Common myeloid progenitor, CD34-positive (primary cell): ENCODE measurements around the gene USP11.
A peak's percentile ranks its signal among the peaks of the same experiment; 100 is the strongest.
"Not testable (repeated sequence)": the region's sequence is repeated elsewhere in the genome, so short reads cannot be mapped to it uniquely, and the experiment has no call there.

Experiments used
- CTCF ChIA-PET: fragments of 350-600 bp; sonication (Branson Sonifier 250); formaldehyde crosslinking; loops from one replicate; lab custom pipeline; 2021; ENCODE audit warnings: antibody characterized with exemption; lab: Charles Lee
- POLR2A ChIA-PET: fragments of 350-600 bp; sonication (Branson Sonifier 250); formaldehyde crosslinking; loops from one replicate; lab custom pipeline; 2021; ENCODE audit warnings: antibody characterized with exemption; lab: Charles Lee
- DNase-seq, 3 donors: peaks; one replicate each; pipeline versions ENCODE4 v3.0.0 to v3.0.0-alpha.2; 2013
- H3K27ac ChIP-seq, 2 experiments: 1 replicate in 1 of 2; 2 replicates in 1 of 2; pipeline ENCODE4 v1.7.0; 2013; ENCODE audit warnings: inconsistent platforms in 2 of 2, low read length in 2 of 2, mild to moderate bottlenecking in 2 of 2, low read depth in 1 of 2, moderate library complexity in 1 of 2; ENCODE audit not compliant: severe bottlenecking in 2 of 2, insufficient read depth in 1 of 2, poor library complexity in 1 of 2
- H3K27me3 ChIP-seq, 5 experiments: replicated peaks in 2 of 5; 1 replicate in 3 of 5; 2 replicates in 2 of 5; pipeline versions ENCODE4 v1.6.1 to v1.7.0; 2013; ENCODE audit warnings: low read length in 4 of 5, mild to moderate bottlenecking in 2 of 5, moderate library complexity in 2 of 5, inconsistent platforms in 1 of 5; ENCODE audit not compliant: insufficient read depth in 5 of 5, control insufficient read depth in 4 of 5
- H3K36me3 ChIP-seq, 4 experiments: 1 replicate in 2 of 4; 2 replicates in 2 of 4; pipeline versions ENCODE4 v1.6.1 to v1.7.0; 2013; ENCODE audit warnings: low read length in 3 of 4, control low read depth in 1 of 4, mild to moderate bottlenecking in 1 of 4; ENCODE audit not compliant: control insufficient read depth in 4 of 4, insufficient read depth in 4 of 4
- H3K4me1 ChIP-seq, 4 experiments: 1 replicate in 3 of 4; 2 replicates in 1 of 4; pipeline versions ENCODE4 v1.6.1 to v1.7.1; 2013; ENCODE audit warnings: low read length in 3 of 4, mild to moderate bottlenecking in 3 of 4, control low read depth in 1 of 4, inconsistent platforms in 1 of 4, moderate library complexity in 1 of 4; ENCODE audit not compliant: control insufficient read depth in 4 of 4, insufficient read depth in 4 of 4; ENCODE audit errors: control extremely low read depth in 1 of 4
- H3K4me3 ChIP-seq, 7 experiments: 1 replicate in 4 of 7; 2 replicates in 3 of 7; pipeline versions ENCODE4 v1.5.1 to v1.7.0; 2013; ENCODE audit warnings: mild to moderate bottlenecking in 7 of 7, low read length in 6 of 7, moderate library complexity in 6 of 7, inconsistent platforms in 2 of 7, low read depth in 2 of 7, control low read depth in 1 of 7; ENCODE audit not compliant: insufficient read depth in 4 of 7, control insufficient read depth in 1 of 7; ENCODE audit errors: extremely low read depth in 1 of 7
- H3K9me3 ChIP-seq, 5 experiments: 1 replicate in 4 of 5; 2 replicates in 1 of 5; pipeline versions ENCODE4 v1.6.1 to v1.7.1; 2013; ENCODE audit warnings: low read length in 4 of 5, mild to moderate bottlenecking in 2 of 5, inconsistent platforms in 1 of 5, low read depth in 1 of 5, moderate library complexity in 1 of 5; ENCODE audit not compliant: control insufficient read depth in 4 of 5, insufficient read depth in 2 of 5; ENCODE audit errors: control extremely low read depth in 1 of 5
- WGBS: methylation state at CpG from one replicate; pipeline ENCODE4 v1.1.5; 2013; ENCODE audit not compliant: insufficient coverage; 5-methylcytosine and 5-hydroxymethylcytosine counted together

Gene USP11

GRCh38 chrX:47283015-47283771 lies 50.4 kb downstream of the USP11 start:
- Histone ChIP-seq H3K4me3 (no peak overlapping the region), H3K36me3 (no peaks in the 10 kb centered on the region), H3K9me3 (peaks cover 0 to 3% (median 0%) of the 10 kb centered on the region in 5 experiments), H3K4me1 (no peaks in the 10 kb centered on the region), H3K27me3 (peaks cover 0 to 25% (median 0%) of the 10 kb centered on the region in 5 experiments), H3K27ac (no peak overlapping the region)
- CTCF ChIA-PET = no interaction called here
- POLR2A ChIA-PET = no interaction called here
- peak in 1 of 3 donors; percentile 14 for DNase-seq
- 81% methylated on average over 15 of the region's 18 CpGs for WGBS

- H3K27ac ChIP-seq, H3K4me1 ChIP-seq, H3K4me3 ChIP-seq, H3K9me3 ChIP-seq, POLR2A ChIA-PET, DNase-seq, H3K36me3 ChIP-seq: not testable (repeated sequence)
- WGBS = 93% methylated on average over 7 of the region's 10 CpGs
- CTCF ChIA-PET = interaction anchor here (0.5 kb wide), 1 partner anchor 27 kb away, joined by 5 read pairs; no protein-coding TSS in a partner anchor
- peaks cover 0 to 30% (median 0%) of the 10 kb centered on the region in 5 experiments for H3K27me3 ChIP-seq
These were observed 51.8 kb downstream of the USP11 start for GRCh38 chrX:47284616-47285015.

- CTCF ChIA-PET = interaction anchor here (1.1 kb wide), 1 partner anchor 24 kb away, joined by 4 read pairs; no protein-coding TSS in a partner anchor
- Histone ChIP-seq H3K27me3 (peaks cover 0 to 36% (median 0%) of the 10 kb centered on the region in 5 experiments), H3K27ac (no peak overlapping the region), H3K36me3 (no peaks in the 10 kb centered on the region), H3K4me1 (no peaks in the 10 kb centered on the region), H3K4me3 (no peak overlapping the region), H3K9me3 (peaks cover 0 to 6% (median 0%) of the 10 kb centered on the region in 5 experiments)
- POLR2A ChIA-PET = no interaction called here
- DNase-seq = no peak
- WGBS = 52% methylated on average over 6 of the region's 6 CpGs
These were observed 53.1 kb downstream of the USP11 start for GRCh38 chrX:47285836-47286320.

- POLR2A ChIA-PET = no interaction called here
- DNase-seq = no peak
- peaks cover 0 to 8% (median 2%) of the 10 kb centered on the region in 5 experiments for H3K9me3 ChIP-seq
- H3K4me3 ChIP-seq = no peak overlapping the region
- CTCF ChIA-PET = no interaction called here
- 64% methylated on average over 5 of the region's 5 CpGs for WGBS
- H3K36me3 ChIP-seq = no peaks in the 10 kb centered on the region
- H3K4me1 ChIP-seq = no peaks in the 10 kb centered on the region
- peaks cover 0 to 28% (median 0%) of the 10 kb centered on the region in 5 experiments for H3K27me3 ChIP-seq
- H3K27ac ChIP-seq = no peak overlapping the region
These were observed 60.3 kb downstream of the USP11 start for GRCh38 chrX:47293106-47293505.

- Histone ChIP-seq H3K27ac (no peak overlapping the region), H3K4me3 (no peak overlapping the region), H3K4me1 (no peaks in the 10 kb centered on the region), H3K9me3 (peaks cover 0 to 5% (median 2%) of the 10 kb centered on the region in 5 experiments), H3K27me3 (peaks cover 0 to 9% (median 0%) of the 10 kb centered on the region in 5 experiments), H3K36me3 (no peaks in the 10 kb centered on the region)
- POLR2A ChIA-PET = no interaction called here
- CTCF ChIA-PET = no interaction called here
- DNase-seq = no peak
- WGBS = no CpG with 5 or more reads among the region's 5 CpGs
These were observed 64.1 kb downstream of the USP11 start for GRCh38 chrX:47296766-47297365.

- POLR2A ChIA-PET = no interaction called here
- Histone ChIP-seq H3K27me3 (peaks cover 0 to 7% (median 0%) of the 10 kb centered on the region in 5 experiments), H3K9me3 (peaks cover 0 to 5% (median 2%) of the 10 kb centered on the region in 5 experiments), H3K4me3 (no peak overlapping the region), H3K36me3 (no peaks in the 10 kb centered on the region), H3K4me1 (no peaks in the 10 kb centered on the region), H3K27ac (no peak overlapping the region)
- WGBS = 98% methylated on average over 4 of the region's 5 CpGs
- no peak for DNase-seq
- CTCF ChIA-PET = no interaction called here
These were observed 65.1 kb downstream of the USP11 start for GRCh38 chrX:47297874-47298273.
